HFFc6 (cell line): ENCODE measurements around the gene NEXMIF. TPM values are rescaled to one million over a fixed set of nuclear protein-coding genes. Genes with fewer than 3 reads are reported as not detected.
"Not testable (repeated sequence)": the region's sequence is repeated elsewhere in the genome, so short reads cannot be mapped to it uniquely, and the experiment has no call there.

Experiments
- DNase-seq: peaks from one replicate; pipeline ENCODE4 v3.0.0-alpha.2; 2018
- H3K27ac Mint-ChIP-seq: 2 replicates; pipeline ENCODE4 v1.8.0; 2020; ENCODE audit warnings: mild to moderate bottlenecking, mixed read lengths
- H3K27me3 Mint-ChIP-seq: 2 replicates; pipeline ENCODE4 v1.8.0; 2021; ENCODE audit warnings: mild to moderate bottlenecking, moderate library complexity, mixed read lengths; ENCODE audit not compliant: insufficient read depth
- H3K36me3 Mint-ChIP-seq: 2 replicates; pipeline ENCODE4 v1.8.0; 2021; ENCODE audit warnings: low read depth, mixed read lengths
- H3K4me1 Mint-ChIP-seq: 2 replicates; pipeline ENCODE4 v1.8.0; 2020; ENCODE audit warnings: low read depth, mixed read lengths
- H3K4me3 Mint-ChIP-seq: 2 replicates; pipeline ENCODE4 v1.8.0; 2020; ENCODE audit warnings: mild to moderate bottlenecking, moderate library complexity, mixed read lengths
- H3K9me3 Mint-ChIP-seq: 2 replicates; pipeline ENCODE4 v1.8.0; 2020; ENCODE audit warnings: mild to moderate bottlenecking, mixed read lengths
- total RNA-seq, 6 experiments: library from RNA; stranded (reverse); fragmentation: NEBNext Ultra II Directional; extraction: Animal tissue kit (Norgen Biotek cat#: 25700); gene quantifications; 2 replicates in 1 of 6; 3 replicates in 5 of 6; pipeline ENCODE4 v1.2.3, GENCODE V29; 2021
- TF ChIP-seq, protein P1 (sequence below): fragments of 200-600 bp; sonication (generic); IDR thresholded peaks from 2 replicates; pipeline ENCODE4 v1.5.0; 2021; ENCODE audit warnings: antibody characterized with exemption, mild to moderate bottlenecking

Gene NEXMIF
- total RNA-seq, 6 experiments from 2014 or later, result not detected

DNA sequence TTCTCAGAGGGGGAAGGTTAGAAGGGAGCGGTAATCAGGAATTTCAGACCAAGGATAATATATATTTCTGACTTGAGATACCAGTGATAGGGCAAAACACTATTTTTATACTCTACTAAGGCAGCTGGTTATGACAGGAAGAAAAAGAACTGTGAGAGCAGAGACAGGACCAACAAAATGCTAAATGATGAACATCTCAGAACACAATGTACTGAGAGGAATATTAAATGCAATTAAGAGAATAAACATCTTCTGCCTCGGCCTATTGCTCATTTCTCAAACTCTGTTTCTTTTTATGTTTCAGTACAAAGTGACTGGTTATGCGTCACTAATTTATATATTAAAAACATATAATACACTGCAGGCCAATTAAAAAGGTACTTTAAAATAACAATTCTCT is 188.8 kb downstream of the NEXMIF start:
- TF ChIP-seq, protein P1, sequence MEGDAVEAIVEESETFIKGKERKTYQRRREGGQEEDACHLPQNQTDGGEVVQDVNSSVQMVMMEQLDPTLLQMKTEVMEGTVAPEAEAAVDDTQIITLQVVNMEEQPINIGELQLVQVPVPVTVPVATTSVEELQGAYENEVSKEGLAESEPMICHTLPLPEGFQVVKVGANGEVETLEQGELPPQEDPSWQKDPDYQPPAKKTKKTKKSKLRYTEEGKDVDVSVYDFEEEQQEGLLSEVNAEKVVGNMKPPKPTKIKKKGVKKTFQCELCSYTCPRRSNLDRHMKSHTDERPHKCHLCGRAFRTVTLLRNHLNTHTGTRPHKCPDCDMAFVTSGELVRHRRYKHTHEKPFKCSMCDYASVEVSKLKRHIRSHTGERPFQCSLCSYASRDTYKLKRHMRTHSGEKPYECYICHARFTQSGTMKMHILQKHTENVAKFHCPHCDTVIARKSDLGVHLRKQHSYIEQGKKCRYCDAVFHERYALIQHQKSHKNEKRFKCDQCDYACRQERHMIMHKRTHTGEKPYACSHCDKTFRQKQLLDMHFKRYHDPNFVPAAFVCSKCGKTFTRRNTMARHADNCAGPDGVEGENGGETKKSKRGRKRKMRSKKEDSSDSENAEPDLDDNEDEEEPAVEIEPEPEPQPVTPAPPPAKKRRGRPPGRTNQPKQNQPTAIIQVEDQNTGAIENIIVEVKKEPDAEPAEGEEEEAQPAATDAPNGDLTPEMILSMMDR, result no peak
- Mint-ChIP-seq H3K4me3 (no peak overlapping the region), H3K27me3 (no peaks in the 10 kb centered on the region), H3K36me3 (no peaks in the 10 kb centered on the region), H3K9me3 (no peaks in the 10 kb centered on the region), H3K4me1 (no peaks in the 10 kb centered on the region), H3K27ac (no peak overlapping the region)
- no peak for DNase-seq

DNA sequence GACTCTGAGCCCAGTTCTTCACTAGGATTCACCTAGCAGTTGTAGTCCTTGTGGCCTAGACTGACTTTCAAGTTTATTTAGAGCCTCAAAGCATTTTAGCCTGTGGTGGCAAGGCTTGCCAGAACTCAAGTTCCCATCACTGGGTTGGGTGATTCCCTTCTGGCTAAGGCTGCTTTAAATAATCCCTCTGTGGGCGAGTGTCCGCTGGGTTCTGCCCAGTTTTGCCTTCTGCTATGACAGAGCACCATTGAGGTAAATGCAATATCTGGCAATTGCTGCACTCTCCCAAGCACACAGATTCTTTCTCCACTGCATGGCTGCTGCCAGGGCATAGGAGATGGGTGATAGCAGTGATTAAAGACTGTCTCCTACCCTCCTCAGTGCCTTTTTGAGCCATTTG is 220.0 kb downstream of the NEXMIF start:
- Mint-ChIP-seq H3K4me3 (no peak overlapping the region), H3K27ac (no peak overlapping the region), H3K27me3 (no peaks in the 10 kb centered on the region; the same call in 1 of the 2 replicates), H3K9me3 (no peaks in the 10 kb centered on the region), H3K36me3 (no peaks in the 10 kb centered on the region), H3K4me1 (no peaks in the 10 kb centered on the region)
- TF ChIP-seq, protein P1, result no peak
- DNase-seq, result no peak

DNA sequence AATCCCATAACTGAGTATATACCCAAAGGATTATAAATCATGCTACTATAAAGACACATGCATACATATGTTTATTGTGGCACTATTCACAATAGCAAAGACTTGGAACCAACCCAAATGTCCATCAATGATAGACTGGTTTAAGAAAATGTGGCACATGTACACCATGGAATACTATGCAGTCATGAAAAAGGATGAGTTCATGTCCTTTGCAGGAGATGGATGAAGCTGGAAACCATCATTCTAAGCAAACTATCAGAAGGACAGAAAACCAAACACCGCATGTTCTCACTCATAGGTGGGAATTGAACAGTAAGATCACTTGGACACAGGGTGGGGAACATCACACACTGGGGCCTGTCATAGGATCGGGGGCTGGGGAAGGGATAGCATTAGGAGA is 223.9 kb downstream of the NEXMIF start:
- not testable (repeated sequence) for H3K4me1 Mint-ChIP-seq, H3K27me3 Mint-ChIP-seq, DNase-seq, H3K36me3 Mint-ChIP-seq, H3K9me3 Mint-ChIP-seq, H3K27ac Mint-ChIP-seq, H3K4me3 Mint-ChIP-seq

DNA sequence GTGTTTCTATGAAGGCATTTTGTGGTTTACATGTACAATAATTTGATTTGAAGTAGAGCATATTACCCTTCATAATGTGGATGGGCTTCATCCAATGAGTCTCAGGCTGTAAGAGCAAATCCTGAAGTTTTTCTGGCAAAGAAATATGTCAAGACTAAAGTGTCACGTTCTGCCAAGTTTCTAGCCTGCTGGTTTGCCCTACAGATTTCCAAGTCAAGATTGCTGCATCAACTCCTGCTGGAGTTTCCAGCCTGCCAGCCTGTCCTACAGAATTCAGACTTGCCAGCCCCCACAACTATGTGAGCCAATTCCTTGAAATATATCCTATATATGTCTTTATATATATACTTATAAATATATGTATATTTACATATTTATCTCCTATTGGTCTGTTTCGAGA is 240.8 kb downstream of the NEXMIF start:
- Mint-ChIP-seq H3K4me1 (no peaks in the 10 kb centered on the region), H3K27ac (no peak overlapping the region), H3K27me3 (no peaks in the 10 kb centered on the region), H3K4me3 (no peak overlapping the region), H3K36me3 (no peaks in the 10 kb centered on the region), H3K9me3 (peaks cover 3% of the 10 kb centered on the region; the same call in 1 of the 2 replicates)
- no peak for DNase-seq
- TF ChIP-seq, protein P1, result no peak

Other genes starting within 250 kb of the NEXMIF start
- gene ABCB7, start 230.8 kb upstream of the NEXMIF start, total RNA-seq, result 10 to 100 TPM; 15.0 to 16.7 (median 15.5) TPM